SKM-1 treated with dmso at 0.1 percent for 144 hours (cell line): ENCODE measurements around the gene NOM1.

ENCODE experiments used
- DNase-seq: peaks from one replicate; lab custom pipeline; 2025; ENCODE audit not compliant: unreplicated experiment; lab: John Stamatoyannopoulos, UW

NOM1 gene

DNA sequence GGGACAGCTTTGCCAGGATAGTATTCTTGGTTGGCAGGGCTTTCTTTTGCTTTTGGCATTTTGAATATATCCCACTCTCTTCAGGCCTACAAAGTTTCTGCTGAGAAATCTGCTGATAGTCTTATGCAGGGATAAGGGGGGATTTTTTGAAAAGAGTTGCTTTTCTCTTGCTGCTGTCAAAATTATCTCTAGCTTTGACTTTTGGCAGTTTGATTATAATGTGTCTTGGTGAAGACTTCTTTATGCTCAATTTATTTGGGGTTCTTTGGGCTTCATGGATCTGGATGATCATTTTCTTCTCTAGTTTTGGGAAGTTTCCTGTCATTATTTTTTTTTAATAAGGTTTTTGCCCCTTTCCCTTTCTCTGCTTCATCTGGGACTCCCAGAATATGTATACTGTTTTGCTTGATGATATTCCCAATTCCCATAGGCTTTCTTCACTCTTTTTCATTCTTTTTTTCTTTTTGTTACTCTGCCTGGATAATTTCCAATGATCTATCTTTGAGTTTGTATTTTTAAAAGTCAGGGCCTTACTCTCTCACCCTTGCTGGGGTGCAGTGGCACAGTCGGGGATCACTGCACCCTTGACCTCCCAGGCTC lies 29.6 kb downstream of the NOM1 start:
- DNase-seq, result no peak

DNA sequence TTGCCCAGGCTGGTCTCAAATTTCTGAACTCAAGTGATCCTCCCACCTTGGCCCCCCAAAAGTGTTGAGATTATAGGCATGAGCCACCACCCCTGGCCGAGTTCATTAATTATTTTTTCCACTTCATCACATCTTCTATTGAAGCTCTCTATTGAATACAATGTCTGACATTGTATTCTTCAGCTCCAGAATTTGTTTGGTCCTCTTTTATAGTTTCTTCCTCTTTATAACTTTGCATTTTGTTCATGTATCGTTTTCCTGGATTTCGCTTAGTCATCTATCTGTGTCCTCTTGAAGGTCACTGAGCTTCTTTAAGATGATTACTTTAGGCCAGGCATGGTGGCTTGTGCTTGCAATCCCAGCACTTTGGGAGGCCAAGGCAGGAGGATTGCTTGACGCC lies 30.2 kb downstream of the NOM1 start:
- DNase-seq, result no peak

DNA sequence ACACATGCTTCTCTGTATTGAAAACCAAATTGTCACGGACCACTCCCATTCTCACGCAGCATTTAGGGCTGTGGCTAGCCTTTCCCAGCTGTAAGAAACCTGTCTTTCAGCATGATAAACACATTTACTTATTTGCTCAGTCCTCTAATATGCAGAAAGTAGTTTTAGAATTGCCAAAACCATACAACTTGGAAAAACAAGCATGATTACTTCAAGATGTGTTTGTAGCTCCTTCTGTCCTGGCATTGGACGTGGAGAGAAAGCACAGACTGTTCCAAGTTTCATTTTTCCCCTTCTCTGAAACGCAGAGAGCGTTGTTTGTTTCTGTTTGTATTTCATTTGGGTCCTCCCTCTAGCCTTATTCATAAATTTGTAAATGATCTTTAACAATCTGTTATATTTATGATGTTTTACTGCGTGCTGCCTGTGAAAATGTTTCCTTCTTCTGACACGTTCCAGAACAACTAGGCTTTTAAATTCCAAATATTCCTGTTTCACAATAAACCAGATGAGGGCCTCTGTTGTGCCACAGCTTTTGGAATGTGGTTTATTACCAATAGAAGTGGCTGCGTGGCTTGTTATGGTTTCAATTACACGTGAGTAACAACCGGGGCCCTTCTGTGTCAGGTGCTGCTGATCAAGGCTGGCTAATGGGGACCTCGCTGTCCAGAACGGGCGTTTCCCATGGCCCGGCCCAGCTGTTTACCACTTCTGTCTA lies 34.8 kb downstream of the NOM1 start:
- no peak for DNase-seq

DNA sequence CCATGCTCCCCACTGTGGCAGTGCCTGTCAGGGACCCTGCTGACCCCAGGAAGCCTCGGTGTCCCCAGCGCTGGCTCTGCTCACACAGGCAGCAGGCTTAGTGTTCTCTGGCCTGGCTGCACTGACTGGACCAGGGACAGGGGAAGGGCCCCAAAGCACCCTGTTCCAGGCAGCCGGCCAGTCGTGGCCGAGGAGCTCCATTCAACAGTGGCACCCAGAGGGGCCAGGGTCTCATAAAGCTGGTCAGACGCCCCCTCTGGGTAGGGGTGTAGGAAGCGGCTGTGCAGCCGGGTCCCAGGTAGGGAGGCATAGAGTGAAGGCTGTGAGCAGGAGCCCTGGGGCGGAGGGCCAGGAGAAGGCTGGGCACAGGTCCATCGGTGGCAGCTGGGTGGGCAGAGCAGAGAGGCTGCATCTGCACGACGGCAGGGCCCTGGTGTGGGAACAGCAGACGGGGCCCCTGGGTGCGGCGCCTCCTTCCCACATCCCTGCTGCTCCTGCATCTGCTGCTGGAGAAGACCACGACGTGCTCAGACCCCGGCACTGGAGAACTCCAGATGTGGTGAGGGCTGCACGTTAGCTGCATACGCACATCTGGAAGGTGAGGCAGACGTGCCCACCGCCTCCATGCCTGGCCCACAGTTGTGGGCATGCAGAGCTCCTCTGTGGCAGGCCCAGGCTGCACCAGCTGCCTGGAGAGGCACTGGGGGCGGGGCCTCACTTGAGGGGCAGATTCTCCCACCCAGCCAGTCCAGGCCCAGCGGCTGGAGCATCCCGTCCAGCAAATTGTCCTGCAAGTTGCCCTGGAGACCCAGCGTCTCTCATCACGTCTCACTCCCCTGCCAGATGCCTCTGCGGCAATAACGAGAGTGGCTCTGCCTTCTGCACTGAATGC lies 35.8 kb downstream of the NOM1 start:
- DNase-seq, result no peak

DNA sequence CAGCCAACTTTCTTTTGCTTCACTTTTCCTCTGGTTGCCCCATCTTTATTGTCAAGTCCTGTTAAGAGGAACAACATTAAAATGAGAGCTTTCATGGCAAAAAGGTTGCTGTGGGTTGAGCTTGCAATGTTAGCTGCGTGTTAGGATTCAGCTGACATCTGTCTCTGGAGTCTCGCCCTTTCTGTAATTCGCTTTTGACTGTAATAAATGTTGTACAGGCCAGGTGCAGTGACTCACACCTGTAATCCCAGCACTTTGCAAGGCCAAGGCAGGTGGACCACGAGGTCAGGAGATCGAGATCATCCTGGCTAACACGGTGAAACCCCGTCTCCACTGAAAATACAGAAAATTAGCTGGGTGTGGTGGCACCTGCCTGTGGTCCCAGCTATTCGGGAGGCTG lies 36.9 kb downstream of the NOM1 start:
- DNase-seq, result no peak

DNA sequence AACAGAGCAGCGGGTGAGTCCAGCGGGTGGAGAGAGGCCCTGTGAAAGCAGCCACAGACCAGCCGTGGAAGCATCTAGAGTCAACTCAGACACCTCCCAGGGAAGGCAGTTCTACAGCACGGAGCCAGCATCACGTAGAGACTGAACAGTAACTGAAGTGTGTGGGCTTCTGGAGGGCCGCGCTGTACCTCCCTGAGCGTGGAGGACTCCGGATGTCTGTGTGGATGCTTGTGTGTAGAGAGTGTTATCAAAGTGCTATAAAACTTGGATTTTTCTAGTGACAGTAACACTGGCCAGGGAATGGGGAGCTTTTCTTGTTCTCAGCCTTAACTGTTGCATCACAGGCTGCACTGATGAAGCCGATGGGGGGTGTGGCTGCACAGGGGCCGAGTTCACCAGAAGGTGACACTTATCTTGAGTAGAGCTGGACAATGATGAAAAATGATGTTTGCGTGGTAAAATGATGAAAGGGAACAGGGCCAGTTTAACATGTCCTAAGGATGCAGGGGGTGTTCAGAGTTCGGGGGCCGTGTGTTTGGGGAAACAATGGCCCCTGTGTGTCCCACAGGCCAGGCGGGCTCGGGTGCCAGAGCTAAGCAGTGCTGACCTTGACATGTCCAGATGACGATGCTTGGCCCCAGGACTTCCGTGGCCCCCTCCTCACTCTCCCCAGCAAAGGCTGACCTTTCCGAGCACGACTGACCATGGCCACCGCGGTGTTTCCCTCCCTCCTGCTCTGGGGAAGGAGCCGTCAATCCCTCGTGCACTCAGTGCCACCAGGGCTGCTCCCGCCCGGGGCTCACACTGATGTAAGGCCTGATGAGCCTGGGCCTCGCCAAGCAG lies 39.1 kb downstream of the NOM1 start:
- DNase-seq, result no peak

DNA sequence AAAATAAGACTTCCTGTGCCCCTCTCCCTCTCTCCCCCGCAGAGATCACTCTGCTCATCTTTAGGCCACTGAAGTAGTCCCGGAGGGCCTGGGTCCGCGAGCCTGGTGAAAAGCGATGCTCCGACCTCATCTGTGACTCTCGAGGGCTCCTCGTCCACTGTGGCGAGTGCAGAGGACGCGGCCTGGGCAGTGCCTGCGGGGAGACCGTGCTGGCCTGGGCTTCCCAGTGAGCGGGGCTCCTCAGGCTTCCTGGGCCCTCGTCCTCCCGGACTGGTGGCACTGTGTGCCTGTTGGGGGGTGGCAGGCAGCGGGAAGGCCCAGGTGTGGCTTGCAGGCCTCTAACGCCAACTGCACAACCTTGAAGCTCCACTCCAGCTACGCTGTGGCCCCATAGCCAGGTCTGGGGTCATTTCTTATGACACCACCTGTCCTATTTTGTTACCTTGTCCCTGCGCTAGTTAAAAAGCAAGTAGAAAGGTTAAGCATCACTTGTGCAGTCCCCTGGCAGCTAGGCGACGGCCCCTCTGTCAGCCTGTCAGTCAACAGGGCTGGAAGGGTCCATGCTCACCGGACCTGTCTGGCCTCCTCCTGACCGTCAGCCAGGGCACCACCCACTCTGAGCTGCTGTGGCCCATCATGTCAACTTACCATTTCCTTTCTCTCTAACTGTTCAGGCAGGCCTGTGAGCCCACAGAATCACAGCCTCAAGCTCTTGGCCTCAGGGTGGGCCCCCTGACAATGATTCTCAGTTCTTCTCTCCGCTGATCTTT lies 40.4 kb downstream of the NOM1 start:
- no peak for DNase-seq

DNA sequence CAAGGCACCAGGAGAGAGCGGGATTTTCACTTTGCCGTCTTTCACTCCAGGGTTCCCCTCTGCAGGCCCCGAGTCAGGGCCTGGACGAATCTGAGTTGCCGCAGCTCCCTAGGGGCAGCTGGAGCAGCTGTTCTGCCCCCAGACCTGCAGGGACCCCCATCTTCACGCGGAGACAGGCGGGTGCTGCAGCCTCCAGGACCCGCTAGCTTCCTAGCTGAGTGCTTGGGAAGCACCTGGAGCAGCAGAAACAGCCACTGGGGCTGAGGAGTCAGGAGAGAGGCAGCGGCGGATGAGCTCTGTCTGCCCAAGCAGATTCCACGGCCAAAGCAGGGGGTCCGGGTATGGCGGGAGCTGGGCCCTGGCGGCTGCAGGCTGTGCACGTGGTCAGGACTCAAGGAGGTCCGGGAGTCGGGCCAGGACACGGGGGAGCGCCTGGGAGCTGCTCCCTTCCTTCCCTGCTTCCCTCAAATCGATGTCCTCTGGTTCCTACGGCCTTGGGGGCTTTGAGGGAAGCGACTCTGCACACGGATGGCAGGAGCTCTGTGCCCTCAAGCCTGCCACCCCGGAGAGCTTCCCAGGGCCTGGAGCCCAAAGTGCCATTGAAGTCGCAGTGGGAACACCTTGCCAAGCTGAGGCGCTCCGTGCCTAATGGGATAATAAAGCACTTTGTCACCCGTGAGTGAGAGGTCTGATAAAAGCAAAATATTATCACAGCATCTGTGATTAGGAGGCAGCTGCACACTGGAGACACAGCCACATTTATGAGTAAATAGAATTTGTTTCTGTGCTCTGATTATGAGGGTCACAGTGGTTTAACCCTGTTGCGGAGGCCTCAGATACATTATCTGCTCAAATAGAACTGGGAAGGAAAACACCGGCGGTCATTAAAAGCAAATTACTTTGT lies 43.8 kb downstream of the NOM1 start:
- DNase-seq, result no peak

DNA sequence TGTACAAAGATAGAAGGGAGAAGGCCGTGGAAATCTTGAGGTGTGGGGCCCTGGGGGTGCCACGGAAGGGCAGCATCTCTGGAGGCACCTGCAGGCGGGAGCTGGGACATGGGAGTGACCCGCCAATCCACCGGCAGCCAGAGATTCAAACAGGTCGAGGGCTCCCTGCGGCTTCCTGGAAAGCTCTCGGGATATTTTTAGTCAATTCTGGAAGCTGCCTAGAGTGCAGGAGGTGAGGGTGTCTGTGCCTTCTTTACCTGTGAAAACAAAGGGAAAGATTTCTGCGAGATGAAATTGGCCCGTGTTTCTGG lies 44.4 kb downstream of the NOM1 start:
- DNase-seq, result no peak

DNA sequence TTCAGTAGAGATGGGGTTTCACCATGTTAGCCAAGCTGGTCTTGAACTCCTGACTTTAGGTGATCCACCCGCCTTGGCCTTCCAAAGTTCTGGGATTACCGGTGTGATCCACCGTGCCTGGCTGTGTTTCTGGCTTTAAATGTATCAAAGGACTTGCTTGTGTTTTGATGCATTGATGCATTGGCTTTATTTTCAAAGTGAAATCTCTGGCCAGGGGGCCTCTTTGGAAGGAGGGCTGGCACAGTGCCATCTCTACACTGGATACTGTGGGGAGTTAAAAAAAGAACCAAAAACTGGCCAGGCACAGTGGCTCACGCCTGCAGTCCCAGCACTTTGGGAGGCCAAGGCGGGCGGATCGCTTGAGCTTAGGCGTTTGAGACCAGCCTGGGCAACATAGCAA lies 44.9 kb downstream of the NOM1 start:
- no peak for DNase-seq

DNA sequence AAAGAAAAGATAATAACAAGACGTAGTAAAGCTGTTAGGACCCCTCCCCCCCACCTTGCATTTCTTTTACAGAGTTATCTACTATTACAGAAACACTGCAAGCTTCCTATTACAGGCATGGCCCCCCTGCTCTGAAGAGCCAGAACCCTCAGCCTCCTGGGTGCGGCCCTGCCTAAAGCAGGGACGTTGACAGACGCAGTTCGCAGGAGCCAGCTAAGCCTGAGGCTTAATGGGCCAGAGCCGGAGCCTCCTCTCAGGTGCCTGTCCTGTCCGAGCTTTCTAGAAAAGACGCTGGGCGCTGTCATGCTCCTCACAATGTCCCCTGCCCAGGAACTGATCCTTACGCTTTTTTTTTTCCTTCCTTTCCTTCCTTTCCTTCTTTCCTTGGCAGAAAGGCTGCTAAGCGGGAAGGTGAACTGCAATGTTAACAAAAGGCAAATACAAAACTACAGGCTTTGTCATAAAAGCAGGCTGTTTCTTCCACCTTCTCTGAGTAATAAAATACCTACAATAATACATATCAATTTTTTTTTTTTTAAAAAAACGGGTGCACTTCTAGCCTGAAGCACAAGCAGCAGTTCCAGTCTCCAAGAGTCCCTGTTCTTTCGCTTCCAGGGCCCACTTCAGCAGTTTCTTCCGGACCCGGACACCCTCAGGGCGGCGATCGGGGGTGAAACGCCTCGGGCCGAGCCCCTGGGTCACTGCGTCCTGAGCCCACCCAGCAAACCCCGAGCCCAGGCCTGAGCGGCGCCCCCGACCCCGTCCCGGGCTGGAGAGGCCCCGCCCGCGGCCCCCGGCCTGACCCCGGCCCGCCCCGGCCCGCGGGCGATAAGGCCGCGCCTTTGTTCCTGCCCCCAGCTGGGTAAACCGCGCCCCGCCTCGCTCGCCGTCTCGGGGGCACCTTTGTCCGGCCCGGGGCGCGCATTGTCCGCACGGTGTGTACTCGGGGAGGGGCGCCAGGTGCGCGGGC lies 49.8 kb downstream of the NOM1 start:
- DNase-seq, result no peak

DNA sequence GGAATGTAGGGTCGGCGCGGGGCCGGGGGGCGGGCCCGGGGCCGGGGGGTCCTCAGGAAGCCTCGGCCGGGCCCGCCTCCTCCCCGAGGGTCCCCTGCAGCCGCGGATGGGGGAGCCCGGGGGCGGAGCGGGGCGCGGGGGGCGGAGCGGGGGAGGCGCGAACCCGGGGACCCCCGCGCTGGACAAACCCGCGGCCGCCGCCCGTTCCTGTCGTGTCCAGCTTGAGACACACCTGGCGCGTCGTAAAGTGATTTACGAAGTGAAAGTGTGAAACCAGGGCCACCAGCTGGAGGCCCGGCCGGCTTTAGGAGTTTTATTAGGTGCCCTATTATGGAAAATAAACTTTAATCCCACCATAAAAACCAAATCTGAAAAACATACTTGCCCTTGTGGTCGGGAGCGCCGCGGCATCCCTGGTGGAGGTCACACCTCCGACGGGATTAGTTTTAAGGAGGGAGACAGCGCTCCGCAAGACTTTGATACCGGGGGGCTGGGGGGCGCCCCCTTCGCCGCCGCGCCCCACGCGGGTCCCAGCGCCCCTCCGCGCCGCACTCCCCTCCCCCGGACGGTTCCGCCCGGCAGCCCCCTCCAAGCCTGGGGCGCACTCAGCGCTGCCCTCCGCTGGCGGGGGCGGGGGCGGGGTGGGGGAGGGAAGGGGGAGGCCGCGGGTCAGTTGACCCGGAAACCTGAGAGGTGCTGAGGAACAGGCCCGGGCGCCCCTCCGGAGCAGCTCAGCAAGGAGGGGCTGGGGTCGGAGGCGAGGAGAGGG lies 50.6 kb downstream of the NOM1 start:
- DNase-seq, result no peak

DNA sequence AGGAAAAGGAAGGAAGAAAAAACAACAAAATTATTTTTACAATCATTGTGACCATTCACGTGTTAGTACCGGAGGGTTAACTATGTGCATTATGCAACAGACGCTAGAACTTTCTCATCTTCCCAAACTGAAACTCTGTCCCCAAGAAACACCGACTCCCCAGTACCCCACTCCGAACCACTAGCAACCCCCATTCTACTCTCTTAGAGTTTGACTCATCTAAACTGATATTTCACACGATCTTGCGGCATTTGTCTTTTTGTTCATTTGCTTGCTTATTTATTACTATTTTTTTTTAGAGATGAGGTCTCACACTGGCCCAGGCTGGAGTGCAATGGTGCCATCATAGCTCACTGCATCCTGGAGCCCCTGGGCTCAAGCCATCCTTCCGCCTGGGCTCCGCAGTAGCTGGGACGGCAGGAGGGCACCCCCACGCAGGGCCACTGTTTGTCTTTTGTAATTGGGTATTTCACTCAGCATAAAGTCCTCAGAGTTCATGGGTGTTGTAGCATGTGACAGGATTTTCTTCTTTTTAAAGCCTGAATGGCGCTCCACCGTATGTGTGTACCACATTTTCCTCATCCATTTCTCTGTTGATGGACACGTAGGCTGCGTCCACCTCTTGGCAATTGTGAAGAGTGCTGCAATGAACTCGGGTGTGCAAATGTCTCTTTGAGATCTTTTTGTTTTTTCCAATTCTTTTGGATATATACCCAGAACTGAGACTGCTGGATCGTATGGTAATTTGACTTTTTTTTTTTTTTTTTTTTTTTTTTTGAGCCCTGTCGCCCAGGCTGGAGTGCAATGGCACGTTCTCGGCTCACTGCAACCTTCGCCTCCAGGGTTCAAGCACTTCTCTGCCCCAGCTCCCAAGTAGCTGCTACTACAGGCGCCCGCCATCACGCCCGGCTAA lies 51.5 kb downstream of the NOM1 start:
- DNase-seq, result no peak

DNA sequence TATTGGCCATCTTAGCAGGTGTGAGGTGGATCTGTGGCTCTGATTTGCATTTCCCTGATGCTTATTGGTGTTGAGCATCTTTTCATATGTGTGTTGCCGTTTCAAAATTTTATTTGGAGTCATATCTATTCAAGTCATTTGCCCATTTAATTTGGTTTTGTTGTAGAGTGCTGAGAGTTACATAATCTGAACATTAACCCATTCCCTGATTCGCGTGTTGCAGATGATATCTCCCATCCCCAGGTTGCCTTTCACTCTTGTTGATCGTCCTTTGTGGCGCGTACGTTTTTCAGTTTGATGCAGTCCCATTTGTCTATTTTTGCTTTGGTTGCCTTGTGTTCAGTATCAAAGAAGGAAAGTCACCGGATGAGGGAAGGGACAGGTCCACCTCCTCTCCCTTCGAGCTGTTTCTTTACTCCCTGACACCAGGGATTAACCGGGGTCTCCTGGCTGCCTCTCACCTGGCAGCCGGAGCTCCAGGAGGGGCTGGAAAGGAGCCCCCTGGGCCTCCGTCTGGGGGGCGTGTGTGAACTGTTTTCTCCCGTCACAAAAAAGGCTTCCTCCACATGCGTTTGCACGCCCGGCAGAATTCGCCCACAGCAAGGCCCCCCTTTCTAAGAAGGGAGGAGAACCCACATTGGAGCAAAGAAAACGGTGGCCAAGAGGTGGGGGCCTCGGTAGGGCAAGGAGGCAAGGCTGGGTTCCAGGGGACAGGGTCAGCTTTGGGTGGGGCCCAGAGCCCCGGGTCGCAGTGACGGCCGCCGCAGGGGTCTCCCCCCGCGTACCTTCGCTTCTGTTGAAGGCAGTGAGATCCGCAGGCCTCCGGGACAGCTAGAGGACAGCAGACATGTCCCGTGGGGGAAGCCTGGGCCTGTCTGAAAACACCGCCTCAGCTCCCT lies 52.7 kb downstream of the NOM1 start:
- DNase-seq, result no peak

DNA sequence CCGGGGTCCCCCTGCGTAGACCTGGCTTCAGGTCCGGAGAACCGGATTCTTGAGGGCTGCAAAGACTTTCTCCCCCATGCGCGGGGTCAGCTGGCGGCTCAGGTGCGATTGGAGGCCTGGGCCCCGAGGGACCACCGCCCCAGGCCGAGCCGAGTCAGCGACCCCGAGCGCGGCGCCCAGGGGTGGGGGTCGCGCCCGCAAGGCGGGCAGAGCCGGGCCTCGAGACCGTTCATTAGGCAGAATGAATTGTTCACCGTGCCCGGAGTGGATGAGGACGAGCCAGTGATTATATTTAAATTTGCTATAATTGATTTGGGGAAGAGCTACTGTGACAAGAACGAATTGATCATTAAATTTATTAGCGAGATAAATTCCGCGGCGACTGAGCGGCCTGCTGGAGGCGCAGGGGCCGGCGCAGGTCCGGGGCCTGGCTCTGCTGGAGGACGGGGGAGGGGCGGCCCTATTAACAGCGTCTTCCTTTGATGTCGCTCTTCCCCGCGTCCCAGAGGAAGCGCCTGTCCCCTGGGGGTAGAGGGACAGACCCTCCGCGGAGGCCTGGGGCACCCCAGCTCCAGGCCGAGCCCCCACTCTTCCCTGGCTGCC lies 53.4 kb downstream of the NOM1 start:
- no peak for DNase-seq
